DOHH2 (cell line): Measurements from ENCODE around the gene EIF5A2.

ENCODE experiments used
- CTCF ChIP-seq: fragments of 200-600 bp; sonication (generic); IDR thresholded peaks from one replicate; pipeline ENCODE4 v1.5.1; 2014; ENCODE audit warnings: antibody characterized with exemption, mild to moderate bottlenecking, low read depth, low read length; ENCODE audit not compliant: poor library complexity, severe bottlenecking
- EZH2phosphoT487 ChIP-seq: fragments of 200-600 bp; sonication (generic); IDR thresholded peaks from 2 replicates; pipeline ENCODE4 v1.6.1; 2017; ENCODE audit warnings: borderline replicate concordance, mild to moderate bottlenecking, antibody characterized with exemption, low read length, moderate library complexity, mixed read lengths

GRCh38 chr3:170848292-170848917 is 60.0 kb downstream of the EIF5A2 start:
- TF ChIP-seq CTCF (peak; percentile 39), EZH2phosphoT487 (no peak)
